GM19372 (cell line): ENCODE results near the gene OAT.

Experiments used
- ATAC-seq: cut with Tn5 transposase; IDR thresholded peaks from one replicate; pipeline ENCODE4 v1.9.1; 2021; ENCODE audit warnings: mild to moderate bottlenecking, low read depth, moderate library complexity; ENCODE audit not compliant: unreplicated experiment

Gene OAT

DNA sequence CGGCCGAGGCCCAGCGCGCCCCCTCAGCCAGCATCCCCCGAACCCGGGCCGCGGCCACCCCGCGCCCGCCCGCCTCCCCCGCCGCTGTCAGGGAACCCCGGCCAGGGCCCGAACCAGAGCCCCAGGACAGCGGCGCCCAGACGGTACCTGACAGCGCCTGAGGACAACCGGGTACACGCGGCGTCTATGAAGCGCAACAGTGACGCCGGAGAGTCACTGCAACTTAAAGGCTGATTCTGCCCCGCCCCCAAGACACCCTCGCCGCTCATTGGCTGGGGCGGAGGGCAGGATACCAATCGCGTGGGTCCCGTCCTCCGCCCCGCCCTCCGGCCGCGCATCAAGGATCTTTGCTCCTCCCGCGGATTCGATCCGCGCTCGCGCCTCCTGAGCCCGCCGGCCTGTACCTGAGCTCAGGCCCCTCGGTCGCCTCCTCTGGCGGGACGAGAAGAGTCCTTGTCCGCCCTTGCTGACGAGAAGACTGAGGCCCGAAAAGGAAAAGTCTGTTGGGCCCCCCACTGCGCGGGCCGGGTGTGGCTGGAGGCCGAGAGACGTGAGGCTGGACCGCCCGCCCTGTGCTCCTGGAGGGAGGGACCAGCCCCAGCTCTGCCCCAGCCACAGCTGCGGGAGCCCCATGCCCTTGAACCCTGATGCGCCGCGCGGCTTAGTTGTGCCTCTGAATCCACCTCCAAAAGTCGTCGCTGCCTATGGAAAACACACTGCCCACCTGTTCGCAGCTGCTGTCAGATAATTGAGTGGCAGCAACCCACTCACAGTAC is at the start of gene OAT:
TSS of gene OAT (minus strand) at position 198 of the 776 bp plus-strand sequence. CDS start 6,752 bp downstream, outside the sequence.
- peak; percentile 90 for ATAC-seq

DNA sequence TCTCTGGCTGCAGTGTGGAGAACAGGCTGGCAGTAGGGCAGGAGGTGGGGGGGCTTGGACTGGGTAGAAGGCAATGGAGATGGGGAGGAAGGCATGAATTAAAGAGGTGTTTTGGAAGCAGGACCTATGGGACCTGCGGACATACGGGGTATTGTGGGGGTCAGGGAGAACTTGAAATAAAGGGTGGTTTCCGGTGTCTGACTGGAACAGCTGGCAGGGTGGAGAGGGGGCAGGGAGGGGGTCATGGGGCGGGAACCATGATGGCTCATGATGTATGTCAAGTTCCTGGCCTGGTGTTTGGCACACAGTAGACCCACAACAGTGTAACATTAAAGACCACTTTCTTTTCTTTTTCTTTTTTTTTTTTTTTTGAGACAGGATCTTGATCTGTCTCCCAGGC is 48.4 kb upstream of the OAT start:
- no peak for ATAC-seq

DNA sequence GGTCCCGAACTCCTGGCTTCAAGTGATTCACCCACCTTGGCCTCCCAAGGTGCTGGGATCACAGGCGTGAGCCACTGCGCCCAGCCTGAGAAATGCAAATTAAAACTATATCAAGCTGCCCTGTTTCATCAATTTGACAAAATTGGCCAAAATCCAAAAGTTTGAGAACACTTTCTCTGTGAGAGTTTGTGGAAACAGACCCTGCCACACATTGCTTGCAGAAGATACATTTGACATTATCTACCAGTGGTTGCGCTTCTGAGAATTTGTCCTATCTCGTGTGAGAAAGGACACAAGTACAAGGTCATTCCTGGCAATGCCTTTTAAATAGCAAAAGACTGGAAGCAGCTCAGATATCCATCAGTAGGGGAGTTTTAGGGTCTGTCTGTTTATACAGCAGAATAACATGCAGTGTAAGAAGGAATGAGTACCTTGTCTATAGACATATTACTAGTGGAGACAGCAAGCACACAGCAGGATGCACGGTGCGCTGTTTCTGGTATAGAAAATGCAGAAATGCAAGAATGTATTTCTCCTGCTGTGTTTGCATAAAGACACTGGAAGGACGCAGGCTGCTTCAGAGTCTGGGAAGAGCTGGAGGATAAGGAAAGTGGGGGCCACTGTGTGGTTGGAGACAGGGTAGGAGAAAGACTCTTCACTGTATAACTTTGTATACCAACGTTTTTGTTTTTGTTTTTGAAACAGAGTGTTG is 47.2 kb upstream of the OAT start:
- no peak for ATAC-seq

DNA sequence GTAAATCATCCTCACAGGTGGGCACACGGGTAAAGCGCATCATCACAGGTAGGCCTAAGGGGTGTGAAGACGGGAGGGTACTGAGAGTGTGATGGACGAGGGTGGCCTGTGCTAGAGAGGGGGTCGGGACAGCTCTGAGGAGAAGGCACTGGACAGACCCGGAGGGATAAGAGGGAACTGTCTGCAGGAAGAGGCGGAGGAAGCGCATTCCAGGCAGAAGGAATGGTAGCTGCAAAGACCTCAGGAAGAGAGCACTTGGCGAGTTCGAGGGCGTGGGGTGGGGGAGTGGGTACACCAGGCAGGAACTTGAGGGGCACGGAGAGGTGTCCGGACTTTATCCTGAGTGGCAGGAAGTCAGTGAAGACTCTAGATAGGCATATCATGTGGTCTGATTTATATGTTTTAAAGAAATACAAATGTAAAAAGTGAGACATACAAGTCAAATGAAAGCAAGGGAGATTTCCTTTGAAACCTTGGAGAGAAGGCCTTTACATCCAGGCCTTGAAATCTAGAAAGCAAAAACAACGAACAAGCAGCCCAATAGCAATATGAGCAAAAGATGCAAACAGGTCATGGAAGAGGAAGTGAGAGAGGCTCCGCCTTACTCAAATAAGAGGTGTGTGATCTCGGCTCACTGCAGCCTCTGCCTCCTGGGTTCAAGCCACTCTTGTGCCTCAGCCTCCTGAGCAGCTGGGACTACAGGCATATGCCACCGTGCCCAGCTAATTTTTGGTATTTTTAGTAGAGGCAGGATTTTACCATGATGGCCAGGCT is 46.5 kb upstream of the OAT start:
- ATAC-seq, result no peak

DNA sequence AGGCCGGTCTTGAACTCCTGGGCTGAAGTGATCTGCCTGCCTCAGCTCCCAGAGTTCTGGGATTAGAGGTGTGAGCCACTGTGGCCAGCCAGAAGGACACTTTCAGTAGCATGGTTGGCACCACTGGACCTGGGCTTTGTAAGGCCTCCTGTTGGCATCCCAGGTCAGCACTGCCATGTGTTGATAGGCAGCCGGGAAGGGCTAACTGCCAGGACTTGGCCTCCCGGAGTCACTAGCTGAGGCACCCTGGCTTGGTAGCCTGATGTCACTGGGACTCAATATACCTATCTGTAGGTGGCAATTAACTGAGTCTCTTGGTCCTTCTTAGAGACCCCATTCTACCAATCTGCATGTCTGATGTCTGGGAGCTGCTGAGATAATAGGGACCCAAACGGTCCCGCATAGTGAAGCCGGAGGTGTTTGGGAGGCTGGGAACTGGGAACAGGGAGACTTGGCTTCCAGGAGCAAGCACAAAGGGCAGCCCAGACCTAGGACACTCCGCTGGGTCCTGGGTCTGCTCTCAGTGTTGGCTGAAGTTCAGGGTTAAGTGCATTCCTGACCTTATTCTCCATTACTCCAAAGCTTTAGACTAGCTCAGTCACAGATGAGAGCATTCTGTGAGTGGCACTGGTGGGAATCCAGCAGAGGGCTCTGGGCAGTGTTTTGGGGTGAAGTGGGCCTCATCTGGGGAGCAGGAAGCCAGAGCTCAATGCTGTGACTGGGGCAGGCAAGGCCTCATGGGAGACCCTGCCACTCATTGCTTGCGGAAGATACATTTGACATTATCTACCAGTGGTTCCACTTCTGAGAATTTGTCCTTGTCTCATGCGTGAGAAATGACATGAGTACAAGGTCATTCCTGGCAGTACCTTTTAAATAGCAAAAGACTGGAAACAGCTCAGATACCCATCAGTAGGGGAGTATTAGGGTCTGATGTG is 45.6 kb upstream of the OAT start:
- ATAC-seq, result no peak

DNA sequence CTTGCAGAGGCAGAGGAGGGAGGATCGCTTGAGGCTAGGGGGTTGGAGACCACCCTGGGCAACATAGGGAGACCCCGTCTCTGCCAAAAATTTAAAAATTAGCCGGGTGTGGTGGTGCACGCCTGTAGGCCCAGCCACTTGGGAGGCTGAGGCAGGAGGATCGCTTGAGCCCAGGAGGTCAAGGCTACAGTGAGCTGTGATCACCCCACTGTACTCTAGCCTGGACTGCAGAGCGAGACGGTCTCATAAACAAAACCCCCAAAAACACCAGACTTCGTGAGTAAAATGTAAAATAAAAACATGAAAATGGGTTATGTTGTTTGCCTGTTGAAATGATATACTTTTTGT is 43.6 kb upstream of the OAT start:
- no peak for ATAC-seq

DNA sequence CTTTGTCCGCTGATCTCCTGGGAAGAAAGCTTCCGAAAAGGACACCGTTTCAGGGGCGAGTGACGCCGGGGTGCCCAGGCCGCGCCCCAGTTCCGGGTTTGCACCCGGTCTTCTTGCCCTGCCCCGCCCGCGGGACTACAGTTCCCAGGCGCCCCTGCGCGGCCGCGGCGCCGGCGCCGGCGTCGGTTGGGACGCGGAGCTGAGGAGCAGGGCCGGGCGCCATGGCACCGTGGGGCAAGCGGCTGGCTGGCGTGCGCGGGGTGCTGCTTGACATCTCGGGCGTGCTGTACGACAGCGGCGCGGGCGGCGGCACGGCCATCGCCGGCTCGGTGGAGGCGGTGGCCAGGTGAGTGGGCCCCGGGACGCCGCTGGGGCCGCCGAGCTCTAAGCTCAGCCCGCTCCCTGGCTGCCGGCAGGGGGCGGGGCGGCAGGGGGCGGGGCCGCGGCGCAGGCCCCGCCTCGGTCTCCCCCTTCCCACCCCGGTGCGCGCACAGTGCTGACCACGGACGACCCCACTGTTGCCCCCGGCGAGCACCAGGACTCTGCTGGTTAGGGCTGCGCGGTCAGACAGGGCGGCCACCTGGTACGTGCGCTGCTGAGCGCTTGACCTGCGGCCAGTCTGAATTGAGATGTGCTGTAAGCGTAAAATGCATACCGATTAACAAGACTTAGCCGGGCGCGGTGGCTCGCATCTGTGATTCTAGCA is 43.1 kb upstream of the OAT start, which contains the start of gene LHPP:
TSS of gene LHPP (plus strand) at position 182 of the 706 bp plus-strand sequence. CDS start at position 222, 40 bp downstream.
- ATAC-seq, result peak; percentile 93

DNA sequence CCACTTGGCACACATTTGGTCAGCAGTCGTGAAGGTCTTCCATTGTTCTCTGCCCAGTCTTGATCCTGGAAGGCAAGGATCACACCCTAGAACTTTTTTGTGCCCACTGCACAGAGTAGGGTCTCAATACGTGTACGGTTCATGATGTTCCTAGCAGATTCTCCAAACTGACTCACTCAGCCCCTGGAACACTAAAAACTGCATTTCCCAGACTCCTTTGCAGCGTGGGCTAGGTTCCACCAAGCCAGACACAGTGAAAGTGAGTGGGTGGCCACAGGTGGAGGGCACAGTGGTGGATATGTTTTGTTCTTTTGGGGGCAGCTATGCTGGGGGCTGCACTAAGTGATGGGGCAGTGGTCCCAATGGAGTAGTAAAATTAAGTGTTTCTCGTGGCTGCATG is 41.4 kb upstream of the OAT start:
- ATAC-seq, result no peak

DNA sequence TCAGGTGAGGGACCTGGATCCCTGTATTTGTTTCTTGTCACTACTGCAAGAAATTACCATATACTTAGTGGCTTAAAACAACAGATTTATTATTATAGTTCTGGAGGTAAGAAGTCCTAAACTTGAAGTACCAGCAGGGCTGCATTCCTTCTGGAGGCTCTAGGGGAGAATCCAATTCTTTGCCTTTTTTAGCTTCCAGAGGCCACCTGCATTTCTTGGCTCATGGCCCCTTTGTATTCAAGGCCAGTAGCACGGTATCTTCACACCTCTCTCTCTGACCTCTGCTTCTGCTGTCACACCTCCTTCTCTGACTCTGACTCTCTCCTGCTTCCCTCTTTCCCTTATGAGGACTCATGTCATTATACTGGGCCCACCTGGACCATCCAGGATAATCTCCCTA is 40.7 kb upstream of the OAT start:
- ATAC-seq, result no peak

DNA sequence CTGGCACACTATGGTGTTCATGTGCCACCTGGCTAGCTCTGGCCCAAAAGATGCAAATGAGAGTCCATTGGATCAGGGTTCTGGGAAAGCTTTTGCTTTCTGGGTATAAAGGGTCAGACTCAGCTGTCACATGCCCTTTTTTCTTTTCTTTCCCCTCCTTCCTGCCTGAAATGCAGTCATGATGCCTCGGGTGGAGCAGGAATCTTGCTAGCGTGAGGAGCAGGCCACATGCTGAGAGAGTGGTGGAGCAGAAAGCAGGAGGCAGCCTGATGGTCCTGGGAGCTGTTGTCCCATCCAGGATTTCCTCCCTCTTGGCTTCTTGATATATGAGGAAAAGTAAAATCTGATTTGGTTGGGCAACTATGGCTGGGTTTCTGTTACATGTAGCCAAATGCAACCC is 40.2 kb upstream of the OAT start:
- ATAC-seq, result no peak

DNA sequence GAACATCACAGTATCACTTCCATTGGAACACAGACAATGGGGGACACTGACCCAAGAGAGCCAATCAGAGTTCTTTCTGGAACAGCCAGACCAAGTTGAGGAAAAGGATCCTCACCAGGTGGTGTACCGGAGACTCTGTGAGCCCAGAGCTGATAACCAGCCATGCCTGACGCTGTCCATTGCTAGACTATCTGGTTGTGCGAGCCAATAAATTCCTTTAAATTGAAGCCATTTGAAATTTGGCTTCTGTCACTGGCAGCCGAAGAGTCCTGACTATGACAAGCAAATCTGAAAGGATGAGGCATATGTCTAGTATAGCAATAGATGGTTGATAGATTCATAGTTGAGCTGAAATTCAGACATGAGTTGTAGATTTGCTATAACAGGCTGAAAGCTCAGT is 39.8 kb upstream of the OAT start:
- ATAC-seq, result no peak

DNA sequence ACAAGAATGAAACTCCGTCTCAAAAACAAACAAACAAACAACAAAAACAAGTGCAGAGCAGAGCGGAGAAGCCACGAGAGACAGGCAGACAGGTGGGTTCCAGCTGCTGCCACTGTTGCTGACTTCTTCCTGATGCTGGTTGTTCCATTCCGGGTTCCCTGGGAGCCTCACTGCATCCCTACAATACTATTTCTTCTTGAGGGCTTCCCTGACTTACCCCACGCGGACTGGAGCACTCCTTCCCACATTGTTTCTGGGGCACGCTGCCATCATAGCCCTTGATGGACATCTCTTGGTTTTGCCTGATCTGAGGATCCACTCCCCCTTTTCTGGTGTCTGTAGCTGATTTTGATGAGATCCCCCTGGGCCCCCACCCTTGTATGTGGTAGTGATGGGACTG is 36.7 kb upstream of the OAT start:
- ATAC-seq, result no peak

DNA sequence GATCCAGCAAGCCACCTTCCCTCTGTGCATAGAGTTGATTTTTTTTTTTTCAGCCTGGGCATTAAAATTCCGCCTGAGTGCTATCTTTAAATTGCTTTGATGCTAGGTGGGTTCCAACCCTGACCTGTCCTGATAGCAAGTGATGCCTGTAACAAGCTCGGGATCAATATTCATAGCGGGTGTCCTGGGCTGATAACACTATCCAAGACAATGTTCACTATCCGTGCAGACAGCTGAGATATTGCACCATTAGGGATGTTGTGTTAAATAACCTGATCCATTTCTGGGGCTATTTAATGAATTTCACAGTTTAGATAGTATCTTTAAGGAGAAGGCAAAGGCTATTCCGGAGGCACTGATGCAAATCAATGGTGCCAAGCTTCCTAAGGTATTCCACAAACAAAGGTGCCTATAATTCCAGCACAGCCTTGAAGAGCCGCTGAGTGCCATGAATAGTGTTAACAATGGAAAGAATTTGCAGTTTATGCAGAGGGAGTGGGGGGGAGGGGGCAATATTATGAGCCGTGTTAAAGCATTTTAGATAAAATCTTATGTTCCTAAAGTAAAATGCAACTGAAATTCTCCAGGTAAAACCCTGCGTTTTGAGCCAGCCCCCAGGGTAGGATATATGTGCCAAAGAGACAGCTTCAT is 35.4 kb upstream of the OAT start:
- no peak for ATAC-seq

DNA sequence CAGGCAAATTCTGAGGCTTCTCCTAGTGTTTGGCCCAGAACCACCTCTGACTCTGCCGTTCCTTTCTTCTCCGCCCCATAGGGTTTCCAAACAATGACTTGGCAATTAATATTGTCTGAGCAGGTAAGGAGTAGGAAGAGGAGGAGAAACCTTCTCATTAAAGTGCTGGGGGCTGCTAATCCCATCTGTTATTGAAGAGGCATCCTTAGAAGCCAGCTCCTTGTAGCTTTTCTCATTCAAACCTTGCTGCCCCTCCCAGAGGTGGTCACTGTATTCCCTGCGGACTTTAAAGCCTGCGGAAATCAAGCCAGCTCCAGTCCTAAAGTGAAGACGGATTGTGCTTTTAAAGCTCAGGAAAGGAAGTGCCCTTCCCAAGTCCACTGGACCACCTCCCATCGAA is 32.6 kb upstream of the OAT start:
- ATAC-seq, result no peak

DNA sequence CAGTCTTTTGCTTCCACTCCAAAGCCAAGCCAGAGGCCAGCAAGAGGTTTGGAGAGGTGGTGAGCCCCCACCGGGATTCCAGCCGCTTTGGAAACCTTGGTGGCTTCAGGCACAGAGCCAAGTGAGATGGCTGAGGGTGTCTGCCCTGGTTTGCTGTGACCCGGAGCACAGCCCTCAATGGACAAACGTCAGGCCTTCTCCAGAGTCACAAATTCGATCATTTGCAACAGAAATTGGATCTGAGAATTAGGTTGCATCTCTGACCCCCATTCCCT is 32.0 kb upstream of the OAT start:
- no peak for ATAC-seq

DNA sequence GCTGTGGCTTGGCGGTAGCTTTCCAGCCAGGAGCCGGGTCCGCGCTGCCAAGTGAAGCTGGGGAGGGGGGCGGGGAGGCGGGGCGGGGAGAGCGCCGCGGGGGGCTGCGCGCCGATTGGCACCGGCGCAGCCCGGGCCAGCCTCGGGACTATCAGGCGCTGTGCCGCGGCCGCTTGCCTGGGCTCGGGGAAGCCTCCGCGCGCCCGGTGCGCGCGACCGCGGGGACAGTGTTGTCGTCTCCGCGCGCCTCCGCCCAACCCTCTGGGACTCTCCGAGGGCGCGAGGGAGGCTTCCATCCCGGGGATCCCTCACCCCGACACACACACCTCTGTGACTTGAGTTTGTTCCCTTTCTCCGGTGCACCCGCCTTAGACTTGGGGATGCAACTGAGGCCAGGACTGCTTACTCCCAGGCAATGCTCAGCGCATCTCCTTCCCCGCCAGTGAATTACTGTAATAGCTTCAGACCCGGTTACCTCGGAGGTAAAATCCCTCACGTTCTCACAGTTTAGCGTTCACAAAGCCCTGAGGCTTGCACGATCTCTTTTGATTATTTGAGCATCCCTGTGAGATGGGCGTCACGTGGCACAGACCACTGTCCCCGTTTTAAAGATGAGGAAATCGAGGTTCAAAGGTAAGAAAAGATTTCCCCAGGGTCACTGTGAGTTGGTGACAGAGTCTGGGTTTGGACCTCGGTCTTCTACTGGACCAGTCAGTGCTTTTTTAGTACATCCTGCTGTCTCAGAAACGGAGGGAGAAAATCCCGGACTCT is 31.5 kb upstream of the OAT start, which contains the start of gene NKX1-2:
TSS of gene NKX1-2 (minus strand) at position 24 of the 771 bp plus-strand sequence. CDS start 92 bp downstream, outside the sequence.
- ATAC-seq, result no peak

DNA sequence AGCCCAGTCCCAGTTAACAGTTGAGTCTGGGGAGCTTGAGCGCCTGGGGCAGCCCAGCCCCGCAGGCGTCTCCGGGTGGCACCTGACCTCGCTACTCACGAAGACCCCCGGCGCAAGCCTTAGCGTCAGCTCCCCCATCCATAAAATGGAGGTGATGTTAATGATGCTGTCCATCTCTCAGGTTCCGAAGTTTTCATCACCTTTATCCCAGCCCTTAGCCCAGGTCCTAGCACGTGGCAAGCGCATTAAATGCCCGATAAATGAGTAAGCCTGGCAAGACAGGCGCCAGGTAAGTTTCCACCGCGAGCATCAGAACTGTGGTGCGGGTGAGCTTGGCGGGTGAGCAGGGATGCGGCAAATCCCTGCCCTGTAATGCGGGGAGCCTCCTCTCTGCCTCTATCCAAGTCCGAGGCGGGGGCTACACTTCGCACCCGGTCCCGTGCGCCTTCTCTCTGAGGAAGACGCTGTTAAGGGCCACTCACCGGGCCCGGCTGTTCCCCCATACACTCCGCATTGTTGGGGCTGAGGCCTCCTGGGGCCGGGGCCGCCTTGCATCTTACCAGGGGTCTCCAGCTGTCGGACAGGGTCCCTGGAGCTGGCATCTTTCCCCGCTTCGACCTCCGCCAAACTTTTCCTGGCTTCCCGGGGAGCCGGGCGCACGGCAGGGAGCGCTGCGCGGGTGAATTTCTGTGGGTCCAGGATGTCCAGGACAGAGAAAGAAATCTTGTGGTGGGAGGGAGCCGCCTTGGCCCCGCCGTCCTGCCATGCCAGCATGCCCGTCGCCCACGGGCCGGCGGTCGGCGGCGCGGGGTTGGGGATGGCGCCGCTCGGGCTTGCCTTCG is 30.7 kb upstream of the OAT start:
- ATAC-seq, result no peak
